COR-L47 (cell line): Measurements from ENCODE around the gene LYRM7.
"Not testable (repeated sequence)": the region's sequence is repeated elsewhere in the genome, so short reads cannot be mapped to it uniquely, and the experiment has no call there.

Experiments used
- DNase-seq: peaks from one replicate; lab custom pipeline; 2025; lab: John Stamatoyannopoulos, UW

LYRM7 gene

DNA sequence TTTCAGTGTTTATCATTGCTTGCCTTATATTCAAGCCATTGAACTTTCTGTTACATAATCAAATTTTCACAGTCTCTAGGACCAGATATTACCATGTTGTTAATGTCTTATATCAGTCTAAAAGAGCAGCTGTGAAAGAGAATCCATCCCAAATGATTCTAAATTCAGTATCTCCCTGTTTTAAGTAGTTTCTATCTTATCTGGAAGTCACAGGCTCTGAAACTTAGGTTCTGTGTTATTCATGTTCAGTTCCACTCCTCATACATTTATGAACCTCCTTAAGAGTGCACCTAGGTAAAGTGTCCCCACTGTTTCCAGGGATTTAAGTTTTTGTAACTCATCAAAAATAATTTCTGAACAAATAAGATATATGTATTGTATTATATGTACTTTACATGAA is 9.7 kb downstream of the LYRM7 start:
- DNase-seq = no peak

DNA sequence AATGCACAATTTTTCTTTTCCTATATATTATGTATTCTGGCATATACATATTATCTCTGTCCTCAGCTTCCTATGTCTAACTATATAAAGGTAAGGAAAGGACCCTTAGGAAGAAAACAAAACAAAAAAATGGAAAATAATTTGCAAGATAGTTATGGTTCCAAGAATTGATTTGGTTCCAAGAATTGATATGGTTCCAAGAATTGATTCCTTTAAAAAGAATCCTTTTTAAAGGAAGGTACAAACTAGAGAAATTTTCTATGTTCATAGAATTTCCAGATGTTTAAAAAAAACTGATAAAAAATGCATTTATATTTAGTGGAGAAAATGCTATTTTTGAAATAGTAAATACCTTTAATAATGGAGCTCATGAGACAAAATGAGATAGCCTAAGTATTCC is 12.1 kb downstream of the LYRM7 start:
- no peak for DNase-seq

GRCh38 chr5:131185523-131186104 is 14.9 kb downstream of the LYRM7 start:
- no peak for DNase-seq

GRCh38 chr5:131186561-131187256 is 16.0 kb downstream of the LYRM7 start:
- no peak for DNase-seq

DNA sequence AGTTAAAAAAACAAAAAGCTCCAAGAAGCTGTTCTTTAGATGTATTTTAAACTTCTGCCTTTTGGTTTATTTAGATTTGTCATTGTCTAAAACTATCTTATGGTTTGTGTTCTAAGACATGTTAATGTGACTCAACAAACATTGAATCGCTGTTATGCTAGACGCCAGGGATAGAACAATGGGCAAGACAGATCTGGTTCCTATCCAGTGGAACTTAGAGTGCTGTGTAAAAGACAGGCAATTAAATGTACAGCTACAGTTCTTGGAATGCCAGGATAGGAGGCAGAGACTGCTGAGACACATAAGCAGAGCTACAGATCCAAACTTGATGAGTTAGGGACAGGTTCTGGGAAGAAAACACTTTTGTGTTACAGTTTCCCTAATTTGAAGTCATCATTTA is 22.4 kb downstream of the LYRM7 start:
- DNase-seq = no peak

- DNase-seq = not testable (repeated sequence)
Observed at GRCh38 chr5:131193897-131194296, 23.2 kb downstream of the LYRM7 start.

DNA sequence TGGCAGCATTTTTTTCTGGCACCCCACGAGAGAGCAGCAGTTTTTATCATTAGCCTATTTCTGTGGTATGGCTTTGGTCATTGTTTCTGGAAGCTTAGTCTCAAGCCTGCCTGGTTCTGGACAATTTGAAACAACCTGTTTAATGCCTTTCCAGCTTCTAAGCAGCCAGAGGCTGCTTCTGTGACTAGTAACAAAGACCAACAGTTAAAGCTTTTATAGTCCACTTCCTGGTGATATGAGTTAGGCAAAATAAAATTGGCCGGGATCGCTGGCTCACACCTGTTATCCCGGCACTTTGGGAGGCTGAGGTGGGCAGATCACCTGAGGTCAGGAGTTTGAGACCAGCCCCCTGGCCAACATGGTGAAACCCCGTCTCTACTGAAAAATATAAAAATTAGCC is 24.0 kb downstream of the LYRM7 start:
- no peak for DNase-seq

GRCh38 chr5:131195696-131196095 is 25.0 kb downstream of the LYRM7 start:
- DNase-seq = no peak

DNA sequence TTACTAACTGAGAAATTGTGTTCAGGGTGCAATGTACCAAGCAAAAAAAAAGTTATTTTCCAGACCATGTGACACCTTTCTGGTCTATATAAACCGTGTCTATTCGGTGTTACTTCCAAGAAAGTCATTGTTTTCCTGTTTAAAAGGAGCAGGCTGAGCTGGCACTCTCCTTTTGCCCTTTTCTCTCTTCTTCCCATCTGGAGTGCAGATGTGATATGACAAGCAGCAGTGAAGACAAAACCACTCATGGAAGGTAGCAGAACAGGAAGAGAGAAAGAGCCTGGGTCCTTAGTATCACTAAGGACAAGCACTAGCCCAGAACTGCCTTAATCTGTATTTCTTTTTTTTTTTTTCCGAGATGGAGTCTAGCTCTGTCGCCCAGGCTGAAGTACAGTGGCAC is 25.6 kb downstream of the LYRM7 start:
- no peak for DNase-seq

GRCh38 chr5:131198625-131199024 is 27.9 kb downstream of the LYRM7 start:
- no peak for DNase-seq

- no peak for DNase-seq
Observed at GRCh38 chr5:131200560-131200959, 29.8 kb downstream of the LYRM7 start.

- no peak for DNase-seq
Observed at GRCh38 chr5:131204964-131205363, 34.2 kb downstream of the LYRM7 start.

GRCh38 chr5:131206061-131206460 is 35.3 kb downstream of the LYRM7 start:
- no peak for DNase-seq

GRCh38 chr5:131206772-131207171 is 36.0 kb downstream of the LYRM7 start:
- DNase-seq = no peak

- DNase-seq = no peak
Observed at GRCh38 chr5:131209175-131209505, 38.4 kb downstream of the LYRM7 start.

DNA sequence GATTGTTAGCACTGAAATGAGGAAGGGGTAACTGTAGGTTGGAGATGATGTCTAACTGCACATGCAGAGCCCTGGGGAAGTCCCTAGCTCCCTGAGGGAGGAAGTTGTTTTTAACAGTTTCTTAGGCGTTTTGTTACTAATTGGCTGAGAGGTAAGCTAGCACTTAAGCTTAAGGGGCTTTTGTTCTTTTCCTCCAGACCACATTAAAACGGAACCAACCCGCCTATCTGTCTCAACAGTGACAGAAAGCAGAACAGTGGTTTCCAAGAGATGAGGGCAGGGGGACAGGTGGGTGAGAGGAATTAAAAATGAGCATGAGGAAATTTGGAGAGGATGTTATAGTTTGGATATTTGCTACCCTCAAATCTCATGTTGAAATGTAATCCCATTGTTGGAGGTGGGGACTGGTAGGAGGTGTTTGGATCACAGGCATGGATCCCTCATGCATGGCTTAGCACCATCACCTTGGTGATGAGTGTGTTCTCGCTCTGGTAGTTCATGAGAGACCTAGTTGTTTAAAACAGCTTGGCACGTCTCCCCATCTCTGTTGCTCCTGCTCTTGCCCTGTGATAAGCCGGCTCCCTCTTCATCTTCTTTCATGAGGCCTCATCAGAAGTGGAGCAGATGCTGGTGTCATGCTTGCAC is 38.9 kb downstream of the LYRM7 start:
- no peak for DNase-seq

- no peak for DNase-seq
Observed at GRCh38 chr5:131210151-131210510, 39.4 kb downstream of the LYRM7 start.

- DNase-seq = no peak
Observed at GRCh38 chr5:131211669-131212068, 40.9 kb downstream of the LYRM7 start.

- DNase-seq = no peak
Observed at GRCh38 chr5:131212471-131213021, 41.8 kb downstream of the LYRM7 start.

GRCh38 chr5:131214609-131215227 is 44.0 kb downstream of the LYRM7 start:
- no peak for DNase-seq

- DNase-seq = no peak
Observed at GRCh38 chr5:131217791-131218190, 47.0 kb downstream of the LYRM7 start.

DNA sequence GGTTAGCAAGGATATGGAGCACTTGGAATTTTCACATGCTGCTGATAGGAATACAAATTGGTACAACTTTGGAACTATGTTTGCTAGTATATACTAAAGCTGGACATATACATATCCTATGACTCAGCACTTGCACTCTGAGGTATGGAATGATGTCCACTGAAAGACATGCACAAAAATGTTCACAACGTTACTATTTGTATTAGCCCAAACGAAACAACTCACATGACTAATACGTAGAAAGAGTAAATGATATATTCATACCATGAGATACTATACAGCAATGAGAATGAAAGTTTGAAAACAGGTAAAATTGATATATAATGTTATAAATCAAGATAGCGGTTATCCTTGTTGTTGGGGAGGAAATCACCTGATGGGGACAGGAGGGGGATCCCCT is 47.6 kb downstream of the LYRM7 start:
- no peak for DNase-seq

DNA sequence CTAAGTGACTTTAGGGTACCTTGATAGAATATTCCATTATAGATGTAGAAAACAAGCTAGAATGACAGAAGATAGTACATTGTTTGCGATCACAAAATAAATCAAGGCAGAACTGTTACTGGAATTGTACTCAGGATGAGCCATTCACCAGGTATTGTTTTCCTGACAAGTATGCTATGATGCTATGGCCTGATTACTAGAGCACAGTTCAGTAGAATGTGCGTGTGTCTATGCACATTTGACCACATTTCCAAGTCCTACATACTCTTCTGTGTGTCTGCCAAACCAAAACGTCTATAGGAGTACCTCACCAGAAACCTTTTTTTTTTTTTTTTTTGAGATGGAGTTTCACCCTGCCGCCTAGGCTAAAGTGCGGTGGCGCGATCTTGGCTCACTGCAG is 49.8 kb downstream of the LYRM7 start:
- DNase-seq = no peak
